NCI-H69 (cell line): ENCODE data around the gene GPR176.
A peak's percentile ranks its signal among the peaks of the same experiment; 100 is the strongest.

Source experiments
- DNase-seq: peaks from one replicate; lab custom pipeline; 2025; lab: John Stamatoyannopoulos, UW

The GPR176 gene

DNA sequence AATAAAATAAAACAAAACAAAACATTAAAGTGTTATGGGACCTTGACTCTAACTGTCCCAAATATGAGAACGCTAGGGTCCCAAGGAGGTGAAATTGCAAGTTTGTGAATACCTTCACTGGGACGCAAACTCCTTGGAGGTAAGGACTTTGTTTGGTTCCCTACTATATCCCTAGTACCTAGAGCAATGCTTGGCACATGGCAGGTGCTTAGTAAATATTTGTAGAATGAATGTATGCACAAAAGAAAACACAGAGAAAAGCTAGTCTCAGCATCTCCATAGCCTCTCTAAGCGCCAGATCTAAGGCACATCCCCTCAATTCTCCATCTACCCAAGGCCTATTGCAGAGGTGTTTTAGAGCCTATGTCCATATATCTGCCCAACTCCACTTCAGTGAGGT, 30.5 kb downstream of the GPR176 start:
- DNase-seq: no peak

DNA sequence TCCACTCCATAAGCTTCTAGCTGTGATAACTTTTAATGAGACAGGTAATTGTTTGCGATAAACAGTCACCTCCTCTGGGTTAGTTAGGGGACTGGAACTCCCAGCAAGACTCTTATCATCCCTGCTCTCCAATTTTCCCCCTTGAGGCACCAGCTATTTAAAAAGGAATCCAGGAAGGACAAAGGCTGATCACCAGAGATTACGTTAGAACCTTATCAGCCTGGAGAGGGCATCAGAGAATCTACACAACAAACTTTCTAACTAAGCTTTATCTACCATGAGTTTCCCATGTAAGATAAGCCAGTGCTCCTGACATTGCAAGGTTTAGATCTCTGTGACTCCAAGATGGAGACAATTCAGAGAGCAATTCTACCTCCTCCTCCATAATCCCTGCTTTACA, 31.3 kb downstream of the GPR176 start:
- DNase-seq: no peak

DNA sequence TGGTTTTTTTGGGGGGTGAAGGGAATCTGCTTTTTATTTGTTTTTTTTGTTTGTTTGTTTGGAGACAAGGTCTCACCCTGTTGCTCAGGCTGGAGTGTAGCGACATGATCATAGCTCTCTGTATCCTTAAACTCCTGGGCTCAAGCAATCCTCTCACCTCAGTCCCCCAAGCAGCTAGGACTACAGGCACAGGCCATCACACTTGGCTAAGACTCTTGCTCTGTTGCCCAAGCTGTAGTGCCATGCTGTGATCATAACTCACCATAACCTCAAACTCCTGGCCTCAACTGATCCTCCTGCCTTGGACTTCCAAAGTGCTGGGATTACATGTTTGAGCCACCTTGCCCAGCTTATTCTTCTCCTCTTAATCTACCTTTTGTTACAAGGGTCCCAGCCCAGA, 31.8 kb downstream of the GPR176 start:
- no peak for DNase-seq

DNA sequence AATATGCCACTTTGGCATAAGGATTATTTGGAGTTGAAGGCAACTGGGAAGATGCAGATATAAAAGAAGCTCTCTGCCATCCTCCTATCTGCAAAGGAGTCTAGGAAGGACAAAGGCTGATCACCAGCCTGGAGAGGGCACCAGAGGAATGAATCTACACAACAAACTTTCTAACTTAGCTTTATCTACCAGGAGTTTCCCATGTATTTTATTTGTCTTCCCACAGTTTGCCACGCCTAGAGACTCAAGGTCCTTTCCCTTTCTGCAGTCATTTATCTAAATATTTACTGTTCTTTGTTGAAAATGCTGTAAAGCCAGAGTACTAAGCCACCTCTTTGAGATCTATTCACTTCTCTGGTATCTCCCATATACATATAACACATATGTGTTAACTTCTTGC, 32.2 kb downstream of the GPR176 start:
- peak; percentile 59 for DNase-seq

- DNase-seq: peak; percentile 47
Observed at GRCh38 chr15:39887211-39887610, 32.9 kb downstream of the GPR176 start.

- peak; percentile 64 for DNase-seq
Observed at GRCh38 chr15:39886418-39886817, 33.6 kb downstream of the GPR176 start.

- peak; percentile 73 for DNase-seq
Observed at GRCh38 chr15:39885099-39885777, 34.8 kb downstream of the GPR176 start.

DNA sequence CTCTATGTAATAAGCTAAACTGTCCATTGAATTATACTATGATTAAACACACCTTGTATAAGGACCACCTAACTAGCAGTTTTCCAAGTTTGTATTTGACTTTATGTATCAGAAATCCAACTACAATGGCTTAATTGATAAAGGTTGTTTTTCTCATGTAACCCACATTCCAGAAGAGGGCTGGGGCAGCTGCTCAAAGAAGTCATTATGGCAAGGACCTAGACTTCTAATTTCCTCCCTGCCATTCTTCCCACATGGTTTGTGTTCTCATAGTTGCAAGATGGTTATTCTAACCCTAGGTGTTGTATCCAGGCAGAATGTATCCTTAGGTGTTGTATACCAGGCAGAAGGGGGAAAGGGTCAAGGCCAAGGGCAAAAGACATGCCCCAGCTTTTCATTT, 35.7 kb downstream of the GPR176 start:
- DNase-seq: no peak

GRCh38 chr15:39882602-39883001, 37.5 kb downstream of the GPR176 start:
- DNase-seq: no peak

- DNase-seq: no peak
Observed at GRCh38 chr15:39881790-39882189, 38.3 kb downstream of the GPR176 start.

- DNase-seq: peak; percentile 93
Observed at GRCh38 chr15:39880718-39881387, 39.2 kb downstream of the GPR176 start.

GRCh38 chr15:39878406-39878785, 41.7 kb downstream of the GPR176 start:
- DNase-seq: no peak

- DNase-seq: peak; percentile 76
Observed at GRCh38 chr15:39874890-39875549, 45.0 kb downstream of the GPR176 start.

DNA sequence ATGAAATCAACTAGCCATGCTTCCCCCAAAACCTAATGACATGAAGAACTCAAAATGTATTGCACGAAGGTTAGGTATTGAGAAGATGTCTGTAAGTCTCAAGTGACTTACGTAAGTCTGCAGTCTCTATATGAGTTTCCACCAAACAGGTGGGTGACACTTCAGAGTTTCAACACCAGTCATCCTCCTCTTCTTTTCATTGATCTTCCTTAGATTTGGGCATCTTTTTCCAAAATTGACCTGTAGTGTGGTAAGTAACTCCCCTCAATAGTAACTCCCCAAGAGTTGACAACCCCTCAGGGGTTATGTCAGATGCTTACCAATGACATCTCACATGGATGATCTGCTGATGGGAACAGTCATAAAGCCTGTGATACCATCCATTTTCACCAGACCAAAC, 46.1 kb downstream of the GPR176 start:
- no peak for DNase-seq

DNA sequence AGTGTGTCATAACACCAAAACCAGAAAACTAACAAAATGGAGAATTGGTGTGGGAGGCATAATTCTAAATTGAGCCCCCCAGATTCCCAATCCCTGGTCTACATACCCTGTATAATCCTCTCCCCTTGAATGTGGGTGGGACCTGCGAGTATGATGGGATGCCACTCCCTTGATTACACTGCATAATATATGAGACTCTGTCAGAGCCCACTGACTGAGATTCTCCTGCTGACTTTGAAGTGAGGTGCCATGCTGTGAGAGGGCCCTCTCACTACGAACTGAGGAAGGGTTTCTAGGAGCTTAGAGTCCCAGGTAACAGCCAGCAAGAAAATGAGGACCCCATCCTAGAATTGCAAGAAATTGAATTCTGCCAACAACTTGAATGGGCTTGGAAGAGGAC, 49.5 kb downstream of the GPR176 start:
- DNase-seq: peak; percentile 40

DNA sequence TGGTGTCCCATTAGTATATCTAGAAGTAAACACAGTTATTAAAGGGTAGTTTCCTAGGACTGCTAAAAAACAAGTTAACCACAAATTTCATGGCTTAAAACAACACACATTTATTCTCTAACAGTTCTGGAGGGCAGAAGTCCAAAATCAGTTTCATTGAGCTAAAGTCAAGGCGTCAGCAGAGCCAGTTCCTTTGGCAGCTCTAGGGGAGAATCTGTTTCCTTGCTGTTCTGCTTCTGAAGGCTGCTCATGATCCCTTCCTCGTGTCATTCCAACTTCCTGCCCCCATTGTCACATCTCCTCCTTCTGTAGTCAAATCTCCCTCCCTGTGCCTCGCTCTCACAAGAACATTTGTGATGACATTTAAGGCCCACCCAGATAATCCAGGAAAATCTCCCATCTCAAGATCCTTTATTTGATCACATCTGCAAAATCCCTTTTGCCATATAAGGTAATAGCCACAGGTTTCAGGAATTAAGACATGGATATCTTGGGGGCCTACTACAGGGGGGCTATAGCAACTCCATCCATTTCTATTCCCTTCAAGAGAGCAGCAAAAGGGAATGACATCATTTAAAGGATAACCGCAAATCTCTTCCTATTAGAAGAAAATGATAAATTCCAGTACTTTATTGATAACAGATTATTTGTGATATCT, 50.1 kb downstream of the GPR176 start:
- peak; percentile 53 for DNase-seq

DNA sequence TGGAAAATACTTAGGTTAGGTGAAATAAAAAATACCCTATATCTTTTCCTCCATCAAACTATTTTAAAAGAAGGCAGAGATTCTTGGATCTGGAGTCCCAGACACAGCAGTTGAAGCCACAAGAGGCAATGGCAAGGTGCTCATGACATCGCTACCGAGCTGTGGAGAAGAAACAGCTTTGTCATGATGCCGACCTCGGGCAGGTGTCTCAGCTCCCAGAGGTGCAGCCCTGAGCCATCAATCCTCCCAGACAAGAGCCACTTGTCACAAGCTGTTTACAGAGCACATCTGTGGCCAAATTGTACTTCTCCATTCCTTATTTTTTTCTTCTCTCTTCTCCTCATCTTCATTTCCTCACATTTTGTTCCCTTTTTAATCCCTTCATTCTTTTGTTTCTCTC, 50.8 kb downstream of the GPR176 start:
- DNase-seq: peak; percentile 89

DNA sequence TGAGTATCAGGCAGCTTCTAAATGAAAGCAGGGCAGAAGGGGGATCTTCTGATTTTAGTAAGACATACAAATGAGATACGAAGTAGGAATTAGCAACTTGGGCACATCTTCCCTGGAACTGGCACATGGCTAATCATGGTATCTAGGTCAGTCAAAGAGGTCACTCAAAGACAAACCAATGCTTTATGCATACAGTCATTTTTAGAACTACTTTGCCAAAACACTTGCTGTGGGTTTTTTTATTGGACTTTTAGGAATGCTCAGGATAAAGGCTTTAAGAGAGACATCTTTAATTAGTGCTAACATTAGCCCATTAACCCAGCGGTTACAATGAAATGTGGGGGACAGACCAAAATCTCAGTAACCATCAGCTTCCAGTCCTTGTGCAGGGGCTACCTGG, 51.7 kb downstream of the GPR176 start:
- no peak for DNase-seq

DNA sequence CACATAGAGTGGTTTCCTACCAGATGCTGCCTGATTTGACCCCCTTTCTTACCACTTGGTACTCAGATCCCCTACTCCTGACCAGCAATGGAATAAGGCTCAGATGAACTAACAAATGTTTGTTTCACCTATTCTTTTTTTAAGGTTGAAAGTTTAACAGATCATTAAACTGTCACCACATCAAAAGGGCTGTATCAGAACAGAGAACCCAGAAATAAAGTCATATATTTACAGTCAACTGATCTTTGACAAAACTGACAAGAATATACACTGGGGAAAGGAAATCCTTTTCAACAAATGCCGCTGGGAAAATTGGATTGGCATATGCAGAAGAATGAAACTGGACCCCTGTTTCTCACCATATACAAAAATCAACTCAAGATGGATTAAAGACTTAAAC, 56.0 kb downstream of the GPR176 start:
- DNase-seq: no peak

- DNase-seq: no peak
Observed at GRCh38 chr15:39860871-39861270, 59.2 kb downstream of the GPR176 start.

DNA sequence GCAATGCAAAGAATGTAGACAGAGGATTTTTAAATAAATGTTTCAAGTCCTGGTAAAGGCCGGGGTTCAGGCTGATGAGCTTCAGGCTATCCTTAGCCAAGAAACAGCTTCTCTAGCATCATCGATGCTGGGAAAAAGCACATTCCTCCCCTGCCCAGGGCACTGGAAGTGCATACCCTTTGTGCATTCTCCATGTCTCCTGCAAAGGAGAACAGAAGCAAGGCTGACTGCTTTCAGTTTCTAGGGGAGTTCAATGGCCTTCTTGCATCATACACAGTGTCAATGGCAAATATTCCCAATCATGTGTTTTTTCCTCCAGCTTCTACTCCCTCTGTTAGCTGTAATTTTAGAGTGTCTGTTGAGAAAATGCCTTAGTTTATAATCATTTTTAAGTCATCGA, 59.9 kb downstream of the GPR176 start:
- no peak for DNase-seq

- no peak for DNase-seq
Observed at GRCh38 chr15:39859636-39860035, 60.4 kb downstream of the GPR176 start.

DNA sequence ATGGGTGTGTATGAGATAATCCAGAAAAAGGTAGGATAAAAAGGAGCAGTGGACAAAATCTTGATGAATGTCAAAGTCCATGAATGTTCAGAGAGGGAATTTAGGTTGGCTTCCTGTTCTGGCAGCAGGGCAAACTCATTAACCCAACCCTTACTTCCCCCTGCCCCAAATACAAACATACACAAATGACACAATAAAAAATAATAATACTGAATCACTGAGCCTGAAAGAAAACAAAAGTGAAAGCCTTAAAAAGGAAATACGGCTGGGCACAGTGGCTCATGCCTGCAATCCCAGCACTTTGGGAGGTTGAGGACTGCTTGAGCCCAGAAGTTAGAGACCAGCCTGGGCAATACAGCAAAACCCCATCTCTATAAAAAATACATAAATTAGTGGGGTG, 62.9 kb downstream of the GPR176 start:
- no peak for DNase-seq
